Mammary epithelial cell (primary cell): ENCODE data around the gene EXOC3L4.

ENCODE experiments used
- EZH2 ChIP-seq: IDR thresholded peaks from 2 replicates; pipeline ENCODE4 v1.6.1; 2012; ENCODE audit warnings: low read length, inconsistent platforms, borderline replicate concordance
- TF ChIP-seq, protein P1 (sequence below), 2 donors: IDR thresholded peaks in 1 of 2; conservative IDR thresholded peaks in 1 of 2; 2 replicates each; pipeline ENCODE4 v1.5.1; 2011 to 2012; ENCODE audit warnings: inconsistent platforms in 2 of 2, low read length in 2 of 2, mild to moderate bottlenecking in 2 of 2, control low read depth in 1 of 2, low read depth in 1 of 2; ENCODE audit not compliant: insufficient read depth in 1 of 2; ENCODE audit errors: extremely low read depth in 1 of 2

DNA sequence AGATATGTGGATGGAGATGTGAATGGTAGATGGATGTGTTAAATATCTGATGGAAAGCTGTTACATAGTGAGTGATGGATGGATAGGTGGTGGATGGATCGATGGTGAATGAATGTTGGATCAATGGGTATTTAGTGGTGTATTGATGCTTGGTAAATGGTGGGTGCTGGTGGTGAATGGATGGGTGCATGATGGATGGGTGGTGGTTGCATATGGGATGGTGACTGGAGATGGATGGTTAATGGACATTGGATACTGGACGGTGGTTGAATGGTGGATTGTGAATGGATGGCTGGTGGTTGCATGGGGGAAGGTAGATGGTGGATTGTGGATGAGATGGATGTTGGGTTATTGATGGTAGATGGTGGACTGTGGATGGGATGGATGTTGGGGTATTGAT, 12.6 kb upstream of the EXOC3L4 start:
- TF ChIP-seq, protein P1, sequence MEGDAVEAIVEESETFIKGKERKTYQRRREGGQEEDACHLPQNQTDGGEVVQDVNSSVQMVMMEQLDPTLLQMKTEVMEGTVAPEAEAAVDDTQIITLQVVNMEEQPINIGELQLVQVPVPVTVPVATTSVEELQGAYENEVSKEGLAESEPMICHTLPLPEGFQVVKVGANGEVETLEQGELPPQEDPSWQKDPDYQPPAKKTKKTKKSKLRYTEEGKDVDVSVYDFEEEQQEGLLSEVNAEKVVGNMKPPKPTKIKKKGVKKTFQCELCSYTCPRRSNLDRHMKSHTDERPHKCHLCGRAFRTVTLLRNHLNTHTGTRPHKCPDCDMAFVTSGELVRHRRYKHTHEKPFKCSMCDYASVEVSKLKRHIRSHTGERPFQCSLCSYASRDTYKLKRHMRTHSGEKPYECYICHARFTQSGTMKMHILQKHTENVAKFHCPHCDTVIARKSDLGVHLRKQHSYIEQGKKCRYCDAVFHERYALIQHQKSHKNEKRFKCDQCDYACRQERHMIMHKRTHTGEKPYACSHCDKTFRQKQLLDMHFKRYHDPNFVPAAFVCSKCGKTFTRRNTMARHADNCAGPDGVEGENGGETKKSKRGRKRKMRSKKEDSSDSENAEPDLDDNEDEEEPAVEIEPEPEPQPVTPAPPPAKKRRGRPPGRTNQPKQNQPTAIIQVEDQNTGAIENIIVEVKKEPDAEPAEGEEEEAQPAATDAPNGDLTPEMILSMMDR (conservative IDR thresholded peaks at IDR 0.05 in 1 of 2, IDR thresholded peaks at IDR 0.05 in 1 of 2; ENCODE audit: extremely low read depth in 1 of 2, insufficient read depth in 1 of 2, low read depth in 1 of 2, low read length in 2 of 2): no peak
- TF ChIP-seq EZH2: no peak
